T-helper 1 cell (primary cell): ENCODE results near the gene ITFG1.
"Not testable (repeated sequence)": the region's sequence is repeated elsewhere in the genome, so short reads cannot be mapped to it uniquely, and the experiment has no call there.

Source experiments
- DNase-seq, 5 donors: peaks; one replicate each; pipeline ENCODE4 v3.0.0-alpha.2; 2012 to 2020

Gene ITFG1

GRCh38 chr16:47143677-47144558 lies 316.9 kb downstream of the ITFG1 start, which contains the start of gene NETO2:
TSS of gene NETO2 (minus strand) at chr16:47143945. CDS start at chr16:47143612, 333 bp downstream.
- DNase-seq, result peak; percentile 42 to 68 (median 56)

GRCh38 chr16:47142821-47143676 lies 317.8 kb downstream of the ITFG1 start:
- peak; percentile 27 to 77 (median 41) for DNase-seq

- DNase-seq, result peak in 1 of 5 donors; percentile 29
These were observed 318.4 kb downstream of the ITFG1 start for GRCh38 chr16:47142486-47142820.

GRCh38 chr16:47141773-47142485 lies 318.9 kb downstream of the ITFG1 start:
- peak; percentile 65 to 92 (median 71) for DNase-seq

- DNase-seq, result no peak
These were observed 320.2 kb downstream of the ITFG1 start for GRCh38 chr16:47140686-47141085.

GRCh38 chr16:47139561-47140185 lies 321.2 kb downstream of the ITFG1 start:
- peak in 1 of 5 donors; percentile 27 for DNase-seq

- DNase-seq, result not testable (repeated sequence)
These were observed 322.9 kb downstream of the ITFG1 start for GRCh38 chr16:47137925-47138324.

GRCh38 chr16:47136099-47136842 lies 324.6 kb downstream of the ITFG1 start:
- DNase-seq, result peak in 1 of 5 donors; percentile 66

GRCh38 chr16:47134550-47134949 lies 326.3 kb downstream of the ITFG1 start:
- DNase-seq, result no peak

GRCh38 chr16:47132308-47132707 lies 328.6 kb downstream of the ITFG1 start:
- no peak for DNase-seq

- DNase-seq, result no peak
These were observed 331.0 kb downstream of the ITFG1 start for GRCh38 chr16:47129755-47130435.

GRCh38 chr16:47127541-47127940 lies 333.3 kb downstream of the ITFG1 start:
- no peak for DNase-seq

GRCh38 chr16:47125757-47126156 lies 335.1 kb downstream of the ITFG1 start:
- no peak for DNase-seq

GRCh38 chr16:47113130-47113529 lies 347.7 kb downstream of the ITFG1 start:
- no peak for DNase-seq

- no peak for DNase-seq
These were observed 349.9 kb downstream of the ITFG1 start for GRCh38 chr16:47110939-47111338.

- DNase-seq, result peak in 1 of 5 donors; percentile 48
These were observed 351.5 kb downstream of the ITFG1 start for GRCh38 chr16:47109361-47109760.
